HCT116 (cell line): ENCODE measurements around the gene SPON1. TPM values are rescaled to one million over a fixed set of nuclear protein-coding genes. Genes with fewer than 3 reads are reported as not detected.

Experiments
- ATAC-seq: fragments of 200-7000 bp; cut with Tn5 transposase; 2 replicates; pipeline ENCODE4 v1.9.1; 2020; ENCODE audit warnings: mild to moderate bottlenecking, moderate library complexity
- BruUV-seq: library from RNA; stranded (reverse); fragments of 400-500 nt; replicated peaks from 2 replicates; lab custom pipeline; 2021; lab: Mats Ljungman, UMichigan
- CTCF ChIA-PET: fragments of 300-600 bp; sonication (Branson Sonifier 250); formaldehyde crosslinking; loops from one replicate; lab custom pipeline; 2021; ENCODE audit warnings: antibody characterized with exemption; lab: Charles Lee
- POLR2A ChIA-PET: fragments of 300-600, 350-600 bp; sonication (Branson Sonifier 250); formaldehyde crosslinking; loops from one replicate; lab custom pipeline; 2021; ENCODE audit warnings: antibody characterized with exemption; lab: Charles Lee
- RAD21 ChIA-PET, 2 experiments: fragments of 300-600 bp; sonication (Branson Sonifier 250); formaldehyde crosslinking; loops; one replicate each; lab custom pipeline; 2023; ENCODE audit warnings: low total read pairs in 2 of 2; ENCODE audit not compliant: uncharacterized antibody in 2 of 2, unreplicated experiment in 2 of 2, low non-redundant PET in 1 of 2; lab: Charles Lee
- DNase-seq: peaks from one replicate; pipeline ENCODE4 v3.0.0-alpha.2; 2010; ENCODE audit warnings: low read depth, low spot score
- H2AFZ ChIP-seq: fragments of 200-600 bp; shearing (Covaris generic), sonication (generic); 2 replicates; pipeline ENCODE4 v1.6.1; 2017; ENCODE audit warnings: low read depth, mixed run types, mixed read lengths, antibody characterized with exemption, low read length; ENCODE audit not compliant: poor library complexity, severe bottlenecking
- H3K27ac ChIP-seq: 2 replicates; pipeline ENCODE4 v1.5.1; 2012; ENCODE audit warnings: low read depth, low read length
- H3K27me3 ChIP-seq: fragments of 200-600 bp; sonication (generic); 2 replicates; pipeline ENCODE4 v1.6.1; 2016; ENCODE audit warnings: mixed run types, low read length, mixed read lengths; ENCODE audit not compliant: insufficient read depth
- H3K36me3 ChIP-seq, 2 experiments: fragments of 200-500 bp in 1 of 2; fragments of 200-600 bp in 1 of 2; sonication (Bioruptor generic) in 1 of 2; sonication (generic) in 1 of 2; 2 replicates each; pipeline versions ENCODE4 v1.5.1 to v1.6.1; 2014 to 2016; ENCODE audit warnings: low read length in 2 of 2, inconsistent platforms in 1 of 2, mixed read lengths in 1 of 2, mixed run types in 1 of 2; ENCODE audit not compliant: insufficient read depth in 2 of 2, control insufficient read depth in 1 of 2
- H3K4me1 ChIP-seq, 2 experiments: fragments of 200-600 bp in 1 of 2; sonication (generic) in 1 of 2; 2 replicates each; pipeline versions ENCODE4 v1.5.1 to v1.6.1; 2012 to 2017; ENCODE audit warnings: low read length in 2 of 2, inconsistent platforms in 1 of 2, mild to moderate bottlenecking in 1 of 2, mixed read lengths in 1 of 2, mixed run types in 1 of 2, moderate library complexity in 1 of 2; ENCODE audit not compliant: insufficient read depth in 2 of 2, control insufficient read depth in 1 of 2
- H3K4me2 ChIP-seq: fragments of 200-600 bp; sonication (generic); 2 replicates; pipeline ENCODE4 v1.6.1; 2017; ENCODE audit warnings: mixed run types, low read length, mixed read lengths
- H3K4me3 ChIP-seq, 2 experiments: fragments of 200-600 bp in 1 of 2; sonication (generic) in 1 of 2; replicated peaks in 1 of 2; 2 replicates each; pipeline ENCODE4 v1.5.1; 2011 to 2016; ENCODE audit warnings: low read length in 2 of 2, control low read depth in 1 of 2, low read depth in 1 of 2, mild to moderate bottlenecking in 1 of 2, mixed read lengths in 1 of 2, mixed run types in 1 of 2
- H3K79me2 ChIP-seq: fragments of 200-600 bp; sonication (generic); 2 replicates; pipeline ENCODE4 v1.6.1; 2017; ENCODE audit warnings: mild to moderate bottlenecking, mixed run types, low read length, moderate library complexity, mixed read lengths; ENCODE audit not compliant: insufficient read depth
- H3K9ac ChIP-seq: fragments of 200-600 bp; sonication (generic); 2 replicates; pipeline ENCODE4 v1.6.1; 2016; ENCODE audit warnings: low read length, mixed read lengths
- H3K9me2 ChIP-seq: fragments of 200-600 bp; sonication (generic), shearing (Covaris generic); 2 replicates; pipeline ENCODE4 v1.6.1; 2017; ENCODE audit warnings: mixed run types, mild to moderate bottlenecking, moderate library complexity; ENCODE audit not compliant: insufficient read depth
- H3K9me3 ChIP-seq, 2 experiments: fragments of 200-500 bp in 1 of 2; fragments of 200-600 bp in 1 of 2; sonication (Bioruptor generic) in 1 of 2; sonication (generic) in 1 of 2; 2 replicates each; pipeline ENCODE4 v1.6.1; 2014 to 2017; ENCODE audit warnings: low read length in 2 of 2, mixed read lengths in 2 of 2, inconsistent platforms in 1 of 2, low read depth in 1 of 2, mild to moderate bottlenecking in 1 of 2, mixed run types in 1 of 2, moderate library complexity in 1 of 2; ENCODE audit not compliant: control insufficient read depth in 1 of 2, insufficient read depth in 1 of 2
- H4K20me1 ChIP-seq: fragments of 200-600 bp; sonication (generic), shearing (Covaris generic); 2 replicates; pipeline ENCODE4 v1.6.1; 2017; ENCODE audit warnings: mixed run types, mild to moderate bottlenecking, moderate library complexity; ENCODE audit not compliant: insufficient read depth
- CBX3 ChIP-seq: IDR thresholded peaks from 2 replicates; pipeline ENCODE4 v1.6.1; 2012; ENCODE audit warnings: low read depth
- CEBPB ChIP-seq: IDR thresholded peaks from 2 replicates; pipeline ENCODE4 v1.6.1; 2012; ENCODE audit warnings: low read depth
- EZH2phosphoT487 ChIP-seq: fragments of 200-600 bp; IDR thresholded peaks from 2 replicates; pipeline ENCODE4 v1.6.1; 2018; ENCODE audit warnings: antibody characterized with exemption, borderline replicate concordance
- MAX ChIP-seq: IDR thresholded peaks from 2 replicates; pipeline ENCODE4 v1.6.1; 2012
- POLR2AphosphoS5 ChIP-seq: IDR thresholded peaks from 2 replicates; pipeline ENCODE4 v1.6.1; 2011; ENCODE audit warnings: mild to moderate bottlenecking, low read depth, low read length, moderate library complexity
- SIN3A ChIP-seq: IDR thresholded peaks from 2 replicates; pipeline ENCODE4 v1.6.1; 2012; ENCODE audit warnings: low read depth
- SP1 ChIP-seq: IDR thresholded peaks from 2 replicates; pipeline ENCODE4 v1.6.1; 2012; ENCODE audit warnings: low read depth
- SRF ChIP-seq: IDR thresholded peaks from 2 replicates; pipeline ENCODE4 v1.6.1; 2012; ENCODE audit warnings: low read depth
- TCF7L2 ChIP-seq: IDR thresholded peaks from 2 replicates; pipeline ENCODE4 v1.7.0; 2011; ENCODE audit warnings: borderline replicate concordance, inconsistent platforms; ENCODE audit not compliant: insufficient read depth, insufficient read length; ENCODE audit errors: extremely low read depth
- ZFX ChIP-seq: fragments of 450-650 bp; IDR thresholded peaks from 2 replicates; pipeline ENCODE4 v1.6.1; 2017
- intact Hi-C: fragments of 100-400 bp; cut with micrococcal nuclease; formaldehyde crosslinking; loops from 2 replicates; pipeline ENCODE4 v1.10.0; 2022
- total RNA-seq: library from RNA; stranded (reverse); gene quantifications from one replicate; pipeline ENCODE4 v1.2.1, GENCODE V29; 2021; ENCODE audit not compliant: unreplicated experiment
- TF ChIP-seq, protein P1 (sequence below): IDR thresholded peaks from 2 replicates; pipeline ENCODE4 v1.6.1; 2012

The SPON1 gene
- total RNA-seq, 1 experiment from 2014 or later: 0.17 TPM

- no peak for TF ChIP-seq CEBPB
Observed at GRCh38 chr11:14242187-14242586, 279.7 kb downstream of the SPON1 start (continued).

DNA sequence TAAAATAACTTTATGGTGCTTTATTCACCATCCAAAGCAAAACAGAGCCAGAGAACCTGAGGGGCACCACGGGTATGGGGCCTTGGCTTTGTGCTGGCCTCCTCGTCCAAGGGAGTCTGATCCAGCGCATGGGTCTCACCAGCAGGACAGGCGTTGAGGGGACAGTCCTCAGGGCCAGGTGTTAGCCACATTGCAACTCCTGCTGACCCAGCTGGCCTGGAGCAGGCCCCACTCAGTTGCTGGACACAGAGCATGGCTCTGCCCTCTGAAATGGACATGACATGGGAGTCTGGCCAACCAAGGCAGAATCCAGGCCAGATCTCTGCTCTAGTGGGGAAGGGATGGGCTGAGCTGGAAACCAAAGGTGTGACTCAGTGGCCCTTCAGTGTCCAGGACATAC lies 280.2 kb downstream of the SPON1 start:
- ChIA-PET CTCF (no interaction called here), POLR2A (no interaction called here), RAD21 (no interaction called here)
- H3K27ac ChIP-seq: no peak overlapping the region
- no peaks in the 10 kb centered on the region for H3K79me2 ChIP-seq
- no TSS peak for BruUV-seq
- H3K4me3 ChIP-seq: no peak overlapping the region
- intact Hi-C loops: loop anchor here (10.0 kb wide), 1 partner anchor 888 kb away; no protein-coding TSS in a partner anchor
- H3K9me3 ChIP-seq: no peaks in the 10 kb centered on the region
- DNase-seq: no peak
- H3K9me2 ChIP-seq: no peaks in the 10 kb centered on the region
- no peak overlapping the region for H2AFZ ChIP-seq
- H3K36me3 ChIP-seq: no peaks in the 10 kb centered on the region
- TF ChIP-seq POLR2AphosphoS5 (no peak), EZH2phosphoT487 (no peak), SP1 (no peak), CBX3 (no peak), SRF (no peak)
- TF ChIP-seq, protein P1, sequence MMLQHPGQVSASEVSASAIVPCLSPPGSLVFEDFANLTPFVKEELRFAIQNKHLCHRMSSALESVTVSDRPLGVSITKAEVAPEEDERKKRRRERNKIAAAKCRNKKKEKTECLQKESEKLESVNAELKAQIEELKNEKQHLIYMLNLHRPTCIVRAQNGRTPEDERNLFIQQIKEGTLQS: no peak
- H3K9ac ChIP-seq: no peak overlapping the region
- H3K4me2 ChIP-seq: no peak overlapping the region
- H3K4me1 ChIP-seq: no peaks in the 10 kb centered on the region
- ATAC-seq: no peak
- H3K27me3 ChIP-seq: peaks cover 22% of the 10 kb centered on the region; the same call in 1 of the 2 replicates
- no peaks in the 10 kb centered on the region for H4K20me1 ChIP-seq

DNA sequence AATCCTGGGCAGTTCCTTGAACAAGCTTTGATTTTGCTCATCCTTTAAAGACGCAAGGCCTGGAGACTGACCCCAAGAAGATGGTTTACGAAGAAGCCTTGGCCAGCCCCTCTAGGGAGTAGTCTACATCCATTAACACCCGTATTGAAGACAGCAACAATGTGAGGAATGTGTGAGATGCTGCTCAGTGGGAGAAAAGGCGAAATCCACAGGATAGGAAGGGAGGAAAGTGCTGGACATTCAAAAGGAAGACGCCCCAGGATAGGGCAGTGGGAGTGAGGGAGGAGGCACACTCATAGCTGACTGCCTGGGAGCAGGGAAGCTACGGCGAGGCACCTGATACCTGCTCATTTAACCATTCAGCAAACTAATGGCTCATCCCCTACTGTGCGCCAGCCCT lies 282.4 kb downstream of the SPON1 start:
- ChIA-PET CTCF (interaction anchor here (0.6 kb wide), 1 partner anchor 83 kb away, joined by 4 read pairs; no protein-coding TSS in a partner anchor), RAD21 (no interaction called here), POLR2A (no interaction called here)
- Histone ChIP-seq H3K27me3 (peaks cover 21% of the 10 kb centered on the region; the same call in 1 of the 2 replicates), H3K27ac (no peak overlapping the region), H3K79me2 (no peaks in the 10 kb centered on the region), H3K4me3 (no peak overlapping the region), H3K36me3 (no peaks in the 10 kb centered on the region), H3K4me1 (no peaks in the 10 kb centered on the region), H4K20me1 (no peaks in the 10 kb centered on the region), H3K9me3 (no peaks in the 10 kb centered on the region), H3K4me2 (no peak overlapping the region), H3K9ac (no peak overlapping the region), H3K9me2 (no peaks in the 10 kb centered on the region), H2AFZ (no peak overlapping the region)
- ATAC-seq: no peak
- BruUV-seq: no TSS peak
- TF ChIP-seq MAX (no peak), ZFX (no peak), SP1 (no peak), TCF7L2 (no peak), SIN3A (no peak), CEBPB (no peak)
- DNase-seq: no peak
- intact Hi-C loops: loop anchor here (5.0 to 10.0 kb wide), 2 partner anchors 273 to 890 kb away; no protein-coding TSS in a partner anchor
